ENCODE measurements around the gene VWC2L. TPM values are rescaled to one million over a fixed set of nuclear protein-coding genes. Genes with fewer than 3 reads are reported as not detected.

The VWC2L gene
- total RNA-seq, 4 donors from 2014 or later: not detected

GRCh38 chr2:214504599-214505376, 93.9 kb downstream of the VWC2L start:
- WGBS, 2 donors: 65 to 73% methylated on average over 8 of the region's 8 CpGs
- no peaks in the 10 kb centered on the region for H3K9me3 ChIP-seq
- no peaks in the 10 kb centered on the region for H3K27me3 ChIP-seq
- TF ChIP-seq CTCF (IDR thresholded peaks at IDR 0.05) (no peak), POLR2A (IDR thresholded peaks at IDR 0.05) (no peak)
- H3K4me3 ChIP-seq: no peak overlapping the region
- H3K36me3 ChIP-seq: no peaks in the 10 kb centered on the region
- DNase-seq: no peak
- H3K27ac ChIP-seq: no peak overlapping the region
- no peaks in the 10 kb centered on the region for H3K4me1 ChIP-seq
- intact Hi-C loops (cut with DNase I): no loop called here

- Histone ChIP-seq H3K9me3 (no peaks in the 10 kb centered on the region), H3K27me3 (no peaks in the 10 kb centered on the region), H3K36me3 (no peaks in the 10 kb centered on the region), H3K27ac (no peak overlapping the region), H3K4me3 (no peak overlapping the region), H3K4me1 (no peaks in the 10 kb centered on the region)
- DNase-seq: no peak
- TF ChIP-seq POLR2A (IDR thresholded peaks at IDR 0.05) (no peak), CTCF (IDR thresholded peaks at IDR 0.05) (no peak)
- intact Hi-C loops (cut with DNase I): no loop called here
Measured at GRCh38 chr2:214507032-214507431, 96.2 kb downstream of the VWC2L start.

GRCh38 chr2:214514704-214515103, 103.8 kb downstream of the VWC2L start:
- intact Hi-C loops (cut with DNase I): no loop called here
- Histone ChIP-seq H3K4me3 (no peak overlapping the region), H3K27me3 (no peaks in the 10 kb centered on the region), H3K36me3 (no peaks in the 10 kb centered on the region), H3K4me1 (no peaks in the 10 kb centered on the region), H3K27ac (no peak overlapping the region), H3K9me3 (no peaks in the 10 kb centered on the region)
- WGBS, 2 donors: 0 to 11% methylated on average over 1 of the region's 1 CpG
- no peak for TF ChIP-seq POLR2A (IDR thresholded peaks at IDR 0.05)
- TF ChIP-seq CTCF (IDR thresholded peaks at IDR 0.05): no peak
- no peak for DNase-seq

- TF ChIP-seq POLR2A (IDR thresholded peaks at IDR 0.05) (no peak), CTCF (IDR thresholded peaks at IDR 0.05) (no peak)
- 39 to 55% methylated on average over 4 of the region's 4 CpGs for WGBS, 2 donors
- DNase-seq: no peak
- Histone ChIP-seq H3K4me1 (no peaks in the 10 kb centered on the region), H3K9me3 (no peaks in the 10 kb centered on the region), H3K4me3 (no peak overlapping the region), H3K36me3 (no peaks in the 10 kb centered on the region), H3K27me3 (no peaks in the 10 kb centered on the region), H3K27ac (no peak overlapping the region)
- intact Hi-C loops (cut with DNase I): no loop called here
Measured at GRCh38 chr2:214515111-214515510, 104.3 kb downstream of the VWC2L start.

- no peaks in the 10 kb centered on the region for H3K36me3 ChIP-seq
- H3K4me3 ChIP-seq: no peak overlapping the region
- H3K4me1 ChIP-seq: no peaks in the 10 kb centered on the region
- no peaks in the 10 kb centered on the region for H3K9me3 ChIP-seq
- intact Hi-C loops (cut with DNase I): no loop called here
- WGBS, 2 donors: 78 to 83% methylated on average over 5 of the region's 5 CpGs
- no peaks in the 10 kb centered on the region for H3K27me3 ChIP-seq
- no peak overlapping the region for H3K27ac ChIP-seq
- no peak for TF ChIP-seq POLR2A (IDR thresholded peaks at IDR 0.05)
- TF ChIP-seq CTCF (IDR thresholded peaks at IDR 0.05): no peak
- DNase-seq: no peak
Measured at GRCh38 chr2:214519258-214519818, 108.5 kb downstream of the VWC2L start.

Data from esophagus squamous epithelium (tissue), 5 donors.